GM19468 (cell line): ENCODE data around the gene RTN3.
"Not testable (repeated sequence)": the region's sequence is repeated elsewhere in the genome, so short reads cannot be mapped to it uniquely, and the experiment has no call there.

Source experiments
- ATAC-seq: cut with Tn5 transposase; IDR thresholded peaks from one replicate; pipeline ENCODE4 v1.9.1; 2021; ENCODE audit warnings: mild to moderate bottlenecking, moderate library complexity, moderate number of reproducible peaks; ENCODE audit not compliant: unreplicated experiment; ENCODE audit errors: extremely low read depth

RTN3 gene

GRCh38 chr11:63681321-63682065 is at the start of gene RTN3:
RTN3 (plus strand) TSS chr11:63681500; CDS start chr11:63681637, 137 bp downstream.
- peak; percentile 81 for ATAC-seq

- ATAC-seq = no peak
These were observed 45.4 kb upstream of the RTN3 start for GRCh38 chr11:63635762-63636465.

- not testable (repeated sequence) for ATAC-seq
These were observed 42.9 kb upstream of the RTN3 start for GRCh38 chr11:63638436-63638835.

- ATAC-seq = no peak
These were observed 42.0 kb upstream of the RTN3 start for GRCh38 chr11:63639199-63639832.

GRCh38 chr11:63641727-63642126 is 39.6 kb upstream of the RTN3 start:
- ATAC-seq = no peak

- no peak for ATAC-seq
These were observed 38.1 kb upstream of the RTN3 start for GRCh38 chr11:63643205-63643604.

- no peak for ATAC-seq
These were observed 28.6 kb upstream of the RTN3 start for GRCh38 chr11:63652671-63653070.

- ATAC-seq = no peak
These were observed 20.3 kb upstream of the RTN3 start for GRCh38 chr11:63660972-63661371.

GRCh38 chr11:63663809-63664208 is 17.5 kb upstream of the RTN3 start:
- ATAC-seq = no peak

GRCh38 chr11:63666874-63667273 is 14.4 kb upstream of the RTN3 start:
- no peak for ATAC-seq

GRCh38 chr11:63667995-63668795 is 13.1 kb upstream of the RTN3 start:
- ATAC-seq = no peak

- no peak for ATAC-seq
These were observed 11.2 kb upstream of the RTN3 start for GRCh38 chr11:63670096-63670432.

GRCh38 chr11:63670433-63671321 is 10.6 kb upstream of the RTN3 start:
- no peak for ATAC-seq

GRCh38 chr11:63671322-63672155 is 9.8 kb upstream of the RTN3 start, which contains the start of gene ATL3:
ATL3 (minus strand) TSS chr11:63671376; CDS start chr11:63671335, 41 bp downstream.
- ATAC-seq = peak; percentile 67

- ATAC-seq = no peak
These were observed 9.2 kb upstream of the RTN3 start for GRCh38 chr11:63672156-63672463.

GRCh38 chr11:63672936-63673539 is 8.3 kb upstream of the RTN3 start:
- ATAC-seq = no peak

- ATAC-seq = no peak
These were observed 7.7 kb upstream of the RTN3 start for GRCh38 chr11:63673579-63673978.

- ATAC-seq = no peak
These were observed 423 bp upstream of the RTN3 start for GRCh38 chr11:63680834-63681320.
